ENCODE results near the gene ZBTB49.

Gene ZBTB49

DNA sequence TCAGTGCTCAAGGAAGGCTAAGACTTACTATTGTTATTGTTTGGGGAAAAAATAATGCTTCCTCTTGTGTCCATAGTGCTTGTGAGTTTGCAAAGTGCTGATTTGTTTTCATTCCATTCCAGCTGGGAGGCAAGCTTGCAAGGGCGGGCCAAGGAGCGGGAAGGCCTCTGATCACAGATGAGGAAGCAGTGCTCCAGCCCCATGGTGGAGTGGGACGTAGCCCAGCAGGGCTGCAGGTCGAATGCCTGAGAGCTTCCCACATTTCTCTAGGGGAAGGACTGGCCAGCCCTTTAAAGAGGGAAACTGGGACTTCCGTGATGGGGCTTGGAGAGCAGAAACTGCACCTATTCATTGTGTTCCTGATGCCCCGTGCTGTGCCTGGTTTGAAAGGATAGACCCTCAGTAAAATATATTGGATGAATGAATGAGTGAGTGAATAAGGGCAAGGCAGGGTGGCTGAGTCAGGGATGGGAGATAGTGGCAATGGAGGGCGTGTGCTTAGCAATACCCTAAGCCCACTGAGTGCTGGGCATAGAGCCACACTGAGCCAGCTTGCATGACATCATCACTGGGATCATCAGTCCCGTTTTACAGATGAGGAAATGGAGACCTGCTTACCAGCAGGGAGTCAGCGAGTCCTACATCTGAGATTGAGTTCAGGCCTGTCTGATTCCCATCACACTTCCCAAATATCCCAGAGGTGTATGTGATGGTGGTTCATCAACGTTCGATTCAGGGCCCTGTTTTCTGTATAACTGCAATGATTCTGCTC, 78.9 kb downstream of the ZBTB49 start:
- ATAC-seq (replicated peaks) (no peak), DNase-seq (no peak)
- Mint-ChIP-seq H3K27me3 (peaks cover 26 to 37% of the 10 kb centered on the region in 2 donors), H3K4me3 (no peak overlapping the region), H3K27ac (no peak overlapping the region), H3K9me3 (peaks cover 10 to 18% of the 10 kb centered on the region in 2 donors), H3K4me1 (no peaks in the 10 kb centered on the region), H3K36me3 (peaks cover 3 to 10% of the 10 kb centered on the region in 2 donors)

All from stimulated activated naive B cell treated with anti-CD40 and anti-IgM and Interleukin-4, amounts not matched to agents 10 μg/mL and 1 μg/mL and 100 μg/mL, for 72 hours (primary cell).